T47D (cell line): ENCODE data around the gene TPRX1.
"Not testable (repeated sequence)": the region's sequence is repeated elsewhere in the genome, so short reads cannot be mapped to it uniquely, and the experiment has no call there.

Experiments used
- DNase-seq, 2 experiments: peaks; one replicate each; pipeline versions ENCODE4 v3.0.0 to v3.0.0-alpha.2; 2011 to 2012; ENCODE audit warnings: low read depth in 1 of 2, low spot score in 1 of 2
- JUND ChIP-seq: IDR thresholded peaks from 2 replicates; pipeline ENCODE4 v1.6.1; 2012; ENCODE audit warnings: low read depth
- in situ Hi-C: cut with HindIII; loops from 2 replicates; pipeline ENCODE4 v1.10.0; 2016; ENCODE audit warnings: low sequenced_read_pairs, low pct_unique_long_range_greater_than_20kb

TPRX1 gene

GRCh38 chr19:47776568-47776967 lies 27.8 kb downstream of the TPRX1 start:
- peak in 1 of 2 experiments; percentile 20 for DNase-seq

DNA sequence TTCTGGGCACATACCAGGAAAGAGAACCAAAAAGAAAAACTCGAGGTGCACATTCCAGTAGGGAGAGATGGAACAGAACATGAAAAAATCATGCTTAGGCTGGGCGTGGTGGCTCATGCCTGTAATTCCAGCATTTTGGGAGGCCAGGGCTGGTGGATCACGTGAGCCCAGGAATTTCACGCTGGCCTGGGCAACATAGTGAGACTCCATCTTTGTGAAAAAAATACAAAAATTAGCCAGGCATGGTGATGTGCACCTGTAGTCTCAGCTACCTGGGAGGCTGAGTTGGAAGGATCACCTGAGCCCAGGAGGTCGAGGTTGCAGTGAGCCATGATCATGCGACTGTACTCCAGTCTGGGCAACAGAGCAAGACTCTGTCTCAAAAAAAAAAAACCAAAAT lies 33.1 kb downstream of the TPRX1 start:
- in situ Hi-C loops: not testable (repeated sequence)

More at GRCh38 chr19:47776568-47776967, 27.8 kb downstream of the TPRX1 start:
- in situ Hi-C loops: no loop called here
- no peak for TF ChIP-seq JUND

DNA sequence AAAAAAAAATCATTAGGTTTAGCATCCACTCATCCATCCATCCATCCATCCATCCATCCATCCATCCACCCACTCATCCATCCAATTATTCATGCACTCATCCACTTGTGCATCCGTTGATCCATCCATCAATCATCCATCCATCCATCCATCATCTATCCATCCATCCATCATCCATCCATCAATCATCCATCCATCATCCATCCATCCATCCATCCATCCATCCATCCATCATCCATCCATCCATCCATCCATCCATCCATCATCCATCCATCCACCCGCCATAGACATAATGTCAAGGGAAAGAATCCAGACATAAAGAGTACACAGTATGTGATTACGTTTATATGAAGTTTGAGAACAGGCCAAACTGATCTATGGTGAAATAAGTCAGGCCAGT lies 34.8 kb downstream of the TPRX1 start:
- no peak for TF ChIP-seq JUND
- in situ Hi-C loops: no loop called here
- DNase-seq: no peak

More for the DNA sequence above, 33.1 kb downstream of the TPRX1 start:
- DNase-seq: not testable (repeated sequence)

DNA sequence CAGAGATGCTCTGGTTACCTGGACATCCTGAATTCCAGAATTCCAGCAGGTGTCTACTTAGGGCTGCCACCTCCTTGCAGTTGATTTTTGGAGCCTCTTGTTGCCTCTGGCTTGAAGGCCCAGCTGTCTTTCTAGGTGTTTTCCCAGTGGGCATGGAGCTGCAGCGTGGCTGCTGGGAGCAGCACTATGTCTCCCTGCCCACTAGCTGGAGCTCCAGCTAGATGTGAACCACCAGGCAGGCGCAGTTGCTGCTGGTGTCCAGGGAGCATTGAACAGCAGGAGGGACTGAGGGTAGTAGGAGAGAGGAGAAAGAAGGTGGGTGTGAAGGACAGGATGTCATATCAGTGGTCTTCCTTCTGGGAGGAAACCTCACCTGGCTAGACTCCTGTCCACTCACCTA lies 35.7 kb downstream of the TPRX1 start:
- in situ Hi-C loops: no loop called here
- TF ChIP-seq JUND: no peak
- DNase-seq: peak in 1 of 2 experiments; percentile 15

DNA sequence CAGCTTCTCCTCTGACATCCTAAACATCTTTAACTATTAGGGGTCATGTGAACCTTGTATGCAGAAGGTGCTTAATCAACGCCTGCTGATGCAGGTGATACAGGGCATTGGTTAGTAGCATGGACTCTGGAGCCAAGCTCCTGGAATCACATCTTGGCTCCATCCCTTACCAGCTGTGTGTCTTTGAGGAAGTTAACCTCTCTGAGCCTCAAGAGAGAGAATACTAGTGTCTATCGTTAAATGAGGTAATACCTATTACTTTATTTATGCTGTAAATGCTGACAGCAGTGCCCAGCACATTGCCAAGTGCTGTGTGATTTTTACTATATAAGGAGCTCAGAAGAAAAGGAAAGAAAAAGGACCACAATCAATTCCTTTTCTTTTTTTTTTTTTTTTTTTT lies 37.0 kb downstream of the TPRX1 start:
- TF ChIP-seq JUND: no peak
- in situ Hi-C loops: no loop called here
- DNase-seq: no peak

DNA sequence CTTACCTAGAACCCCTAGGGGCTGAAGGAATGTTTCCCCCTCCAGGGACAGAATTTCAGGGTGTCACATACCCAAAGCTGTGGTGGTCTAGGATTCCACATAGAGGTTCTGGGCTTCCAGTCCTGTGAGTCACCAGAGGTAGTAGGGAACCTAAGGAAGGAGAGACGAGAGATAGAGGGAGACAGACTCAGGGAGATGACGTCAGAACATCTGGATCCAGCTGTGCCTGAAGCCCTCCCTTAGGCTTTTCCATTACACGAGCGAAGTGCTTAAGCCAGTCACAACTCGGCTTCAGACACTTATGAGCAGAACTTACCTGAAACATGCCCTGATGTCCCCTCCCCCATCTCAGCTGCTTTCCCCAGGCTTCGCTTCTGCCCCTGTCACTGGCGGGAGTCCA lies 37.7 kb downstream of the TPRX1 start:
- in situ Hi-C loops: no loop called here
- no peak for TF ChIP-seq JUND

DNA sequence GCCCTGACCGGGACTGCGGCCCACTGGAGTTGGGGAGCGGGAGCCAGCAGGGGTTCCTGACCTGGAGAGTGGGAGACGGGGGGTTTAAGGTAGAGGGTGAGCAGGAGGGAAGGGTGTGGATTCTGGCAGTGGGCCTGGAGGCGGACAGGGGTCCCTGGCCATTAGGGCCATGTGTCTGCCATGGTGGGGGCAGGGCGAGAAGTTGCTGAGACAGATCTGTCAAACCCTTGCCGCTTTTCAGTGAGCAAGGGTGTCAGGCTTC lies 38.1 kb downstream of the TPRX1 start:
- DNase-seq: no peak
- TF ChIP-seq JUND: no peak
- in situ Hi-C loops: no loop called here

More for the DNA sequence above, 37.7 kb downstream of the TPRX1 start:
- DNase-seq: no peak

- peak in 1 of 2 experiments; percentile 56 for DNase-seq
- no peak for TF ChIP-seq JUND
- in situ Hi-C loops: no loop called here
These were observed 38.6 kb downstream of the TPRX1 start for GRCh38 chr19:47765523-47766358.

GRCh38 chr19:47764705-47765104 lies 39.6 kb downstream of the TPRX1 start:
- in situ Hi-C loops, DNase-seq: not testable (repeated sequence)

GRCh38 chr19:47762615-47763308 lies 41.6 kb downstream of the TPRX1 start:
- in situ Hi-C loops: no loop called here
- no peak for DNase-seq
- no peak for TF ChIP-seq JUND

DNA sequence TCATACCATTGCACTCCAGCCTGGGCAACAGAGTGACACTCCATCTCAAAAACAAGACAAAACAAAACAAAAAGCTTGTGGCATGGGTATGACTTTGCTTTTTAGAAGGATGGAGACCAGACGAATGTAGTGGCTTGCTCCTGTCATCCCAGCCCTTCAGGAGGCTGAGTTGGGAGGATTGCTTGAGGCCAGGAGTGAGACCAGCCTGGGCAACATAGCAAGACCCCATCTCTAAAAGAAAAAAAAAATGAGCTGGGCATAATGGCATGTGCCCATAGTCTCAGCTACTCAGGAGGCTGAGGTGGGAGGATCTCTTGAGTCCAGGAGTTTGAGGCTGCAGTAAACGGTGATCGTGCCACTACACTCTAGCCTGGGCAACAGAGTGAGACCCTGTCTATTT lies 42.2 kb downstream of the TPRX1 start:
- no peak for TF ChIP-seq JUND
- DNase-seq: no peak
- in situ Hi-C loops: no loop called here

DNA sequence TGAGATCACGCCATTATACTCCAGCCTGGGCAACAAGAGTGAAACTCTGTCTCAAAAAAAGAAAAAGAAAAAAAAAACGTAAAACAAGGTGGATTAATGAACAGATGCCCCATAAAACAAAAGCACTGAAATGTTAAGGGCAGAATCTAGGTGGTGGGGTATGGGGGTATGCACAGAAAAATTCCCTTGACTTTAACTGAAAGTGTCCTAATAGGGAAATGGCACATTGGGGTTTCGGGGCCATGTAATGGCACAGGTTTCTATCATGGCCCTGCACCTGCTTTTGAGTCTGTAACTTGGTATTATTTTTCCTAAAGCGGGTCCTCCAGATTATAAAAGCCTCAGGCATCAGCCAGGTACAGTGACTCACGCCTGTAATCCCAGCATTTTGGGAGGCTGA lies 42.8 kb downstream of the TPRX1 start:
- no peak for TF ChIP-seq JUND
- in situ Hi-C loops: no loop called here
- no peak for DNase-seq

DNA sequence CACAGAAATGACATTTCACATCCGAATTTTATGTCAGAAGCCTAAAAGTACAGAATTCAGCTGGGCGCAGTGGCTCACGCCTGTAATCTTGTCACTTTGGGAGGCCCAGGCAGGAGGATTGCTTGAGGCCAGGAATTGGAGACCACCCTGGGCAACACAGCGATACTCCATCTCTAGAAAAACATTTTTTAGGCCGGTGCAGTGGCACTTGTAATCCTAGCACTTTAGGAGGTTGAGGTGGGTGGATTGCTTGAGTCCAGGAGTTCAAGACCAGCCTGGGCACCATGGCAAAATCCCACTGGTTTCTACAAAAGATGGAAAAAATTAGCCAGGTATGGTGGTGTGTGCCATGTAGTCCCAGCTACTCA lies 43.7 kb downstream of the TPRX1 start:
- TF ChIP-seq JUND: no peak
- in situ Hi-C loops: no loop called here
- DNase-seq: no peak

GRCh38 chr19:47758443-47758804 lies 45.9 kb downstream of the TPRX1 start:
- no peak for TF ChIP-seq JUND
- in situ Hi-C loops: no loop called here
- DNase-seq: no peak
